Measurements from ENCODE around the gene AMBRA1. TPM values are rescaled to one million over a fixed set of nuclear protein-coding genes. Genes with fewer than 3 reads are reported as not detected.

Gene AMBRA1
- polyA plus RNA-seq, 10 donors, result 10.4 to 14.6 (median 11.8) TPM

- no peak for DNase-seq
Observed at GRCh38 chr11:46475051-46475925, 118.5 kb downstream of the AMBRA1 start.

- DNase-seq, result no peak
Observed at GRCh38 chr11:46472662-46472994, 121.2 kb downstream of the AMBRA1 start.

GRCh38 chr11:46471943-46472661 is 121.7 kb downstream of the AMBRA1 start:
- no peak for DNase-seq

- no peak for DNase-seq
Observed at GRCh38 chr11:46469926-46470325, 123.9 kb downstream of the AMBRA1 start.

GRCh38 chr11:46465683-46466082 is 128.1 kb downstream of the AMBRA1 start:
- DNase-seq, result no peak

- peak in 2 of 3 donors; percentile 10 to 11 for DNase-seq
Observed at GRCh38 chr11:46463701-46464421, 130.0 kb downstream of the AMBRA1 start.

- no peak for DNase-seq
Observed at GRCh38 chr11:46461461-46461927, 132.3 kb downstream of the AMBRA1 start.

- DNase-seq, result no peak
Observed at GRCh38 chr11:46458491-46458890, 135.3 kb downstream of the AMBRA1 start.

GRCh38 chr11:46457659-46458424 is 136.0 kb downstream of the AMBRA1 start:
- no peak for DNase-seq

- DNase-seq, result no peak
Observed at GRCh38 chr11:46457021-46457420, 136.8 kb downstream of the AMBRA1 start.

- DNase-seq, result no peak
Observed at GRCh38 chr11:46456269-46457001, 137.4 kb downstream of the AMBRA1 start.

- DNase-seq, result no peak
Observed at GRCh38 chr11:46455834-46456233, 138.0 kb downstream of the AMBRA1 start.

- no peak for DNase-seq
Observed at GRCh38 chr11:46452918-46453517, 140.8 kb downstream of the AMBRA1 start.

GRCh38 chr11:46451759-46452158 is 142.1 kb downstream of the AMBRA1 start:
- no peak for DNase-seq

- DNase-seq, result peak in 2 of 3 donors; percentile 45 to 59
Observed at GRCh38 chr11:46450846-46451477, 142.9 kb downstream of the AMBRA1 start.

GRCh38 chr11:46447544-46447943 is 146.3 kb downstream of the AMBRA1 start:
- DNase-seq, result no peak

- peak in 2 of 3 donors; percentile 11 to 34 for DNase-seq
Observed at GRCh38 chr11:46445920-46446771, 147.7 kb downstream of the AMBRA1 start.

GRCh38 chr11:46445192-46445919 is 148.5 kb downstream of the AMBRA1 start:
- no peak for DNase-seq
